HEK293 (cell line): Measurements from ENCODE around the gene KIRREL3.

Source experiments
- OVOL3 ChIP-seq: fragments of 450-650 bp; formaldehyde crosslinking; IDR thresholded peaks from 2 replicates; pipeline ENCODE4 v1.5.1; 2016; ENCODE audit warnings: missing biosample characterization, missing genetic modification characterization
- ZBTB17 ChIP-seq: fragments of 450-650 bp; formaldehyde crosslinking; IDR thresholded peaks from 2 replicates; pipeline ENCODE4 v1.5.1; 2016; ENCODE audit warnings: missing biosample characterization, missing genetic modification characterization
- ZNF140 ChIP-seq: fragments of 450-650 bp; formaldehyde crosslinking; IDR thresholded peaks from 2 replicates; pipeline ENCODE4 v1.5.1; 2016; ENCODE audit warnings: missing biosample characterization, missing genetic modification characterization
- ZNF202 ChIP-seq: fragments of 450-650 bp; formaldehyde crosslinking; IDR thresholded peaks from 2 replicates; pipeline ENCODE4 v1.5.1; 2016; ENCODE audit warnings: missing biosample characterization, missing genetic modification characterization, borderline replicate concordance
- ZNF510 ChIP-seq: fragments of 450-650 bp; formaldehyde crosslinking; IDR thresholded peaks from 2 replicates; pipeline ENCODE4 v1.5.1; 2018; ENCODE audit warnings: mild to moderate bottlenecking, missing genetic modification characterization, missing biosample characterization; ENCODE audit not compliant: insufficient replicate concordance
- ZNF521 ChIP-seq: fragments of 450-650 bp; formaldehyde crosslinking; IDR thresholded peaks from 2 replicates; pipeline ENCODE4 v1.5.1; 2017; ENCODE audit warnings: missing biosample characterization, mild to moderate bottlenecking, missing genetic modification characterization
- ZNF670 ChIP-seq: fragments of 450-650 bp; formaldehyde crosslinking; IDR thresholded peaks from 2 replicates; pipeline ENCODE4 v1.5.1; 2016; ENCODE audit warnings: missing biosample characterization, missing genetic modification characterization, low read depth
- TF ChIP-seq, protein P1 (sequence below): fragments of 450-650 bp; formaldehyde crosslinking; IDR thresholded peaks from 2 replicates; pipeline ENCODE4 v1.5.1; 2017; ENCODE audit warnings: missing biosample characterization, missing genetic modification characterization
- TF ChIP-seq, protein P2 (sequence below): sonication (generic); formaldehyde crosslinking; IDR thresholded peaks from 2 replicates; pipeline ENCODE4 v1.8.1; 2022; ENCODE audit warnings: mild to moderate bottlenecking, moderate library complexity, missing genetic modification reagents
- TF ChIP-seq, protein P3 (sequence below): IDR thresholded peaks from 2 replicates; pipeline ENCODE4 v1.6.1; 2011; ENCODE audit warnings: mild to moderate bottlenecking, low read depth, low read length, borderline replicate concordance
- TF ChIP-seq, protein P4 (sequence below): fragments of 450-650 bp; formaldehyde crosslinking; IDR thresholded peaks from 2 replicates; pipeline ENCODE4 v1.5.1; 2016; ENCODE audit warnings: missing biosample characterization, missing genetic modification characterization

DNA sequence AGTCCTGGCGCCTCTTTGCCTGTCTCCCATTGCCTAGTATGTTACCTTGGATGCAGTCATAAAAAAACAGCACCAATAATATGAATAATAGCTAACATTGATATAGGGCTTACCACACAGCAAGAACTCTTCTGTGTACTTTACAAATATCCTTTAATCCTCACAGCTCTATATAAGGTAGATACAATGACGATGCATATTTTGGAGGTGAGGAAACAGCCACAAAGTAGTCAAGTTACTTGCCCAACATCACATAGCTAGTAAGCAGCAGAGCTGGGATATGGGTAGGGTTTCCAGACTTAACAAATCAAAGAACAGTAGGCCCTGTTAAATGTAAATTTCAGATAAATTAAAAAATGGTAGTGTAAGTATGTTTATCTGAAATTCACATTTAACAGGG, 516.3 kb downstream of the KIRREL3 start:
- TF ChIP-seq, protein P1, sequence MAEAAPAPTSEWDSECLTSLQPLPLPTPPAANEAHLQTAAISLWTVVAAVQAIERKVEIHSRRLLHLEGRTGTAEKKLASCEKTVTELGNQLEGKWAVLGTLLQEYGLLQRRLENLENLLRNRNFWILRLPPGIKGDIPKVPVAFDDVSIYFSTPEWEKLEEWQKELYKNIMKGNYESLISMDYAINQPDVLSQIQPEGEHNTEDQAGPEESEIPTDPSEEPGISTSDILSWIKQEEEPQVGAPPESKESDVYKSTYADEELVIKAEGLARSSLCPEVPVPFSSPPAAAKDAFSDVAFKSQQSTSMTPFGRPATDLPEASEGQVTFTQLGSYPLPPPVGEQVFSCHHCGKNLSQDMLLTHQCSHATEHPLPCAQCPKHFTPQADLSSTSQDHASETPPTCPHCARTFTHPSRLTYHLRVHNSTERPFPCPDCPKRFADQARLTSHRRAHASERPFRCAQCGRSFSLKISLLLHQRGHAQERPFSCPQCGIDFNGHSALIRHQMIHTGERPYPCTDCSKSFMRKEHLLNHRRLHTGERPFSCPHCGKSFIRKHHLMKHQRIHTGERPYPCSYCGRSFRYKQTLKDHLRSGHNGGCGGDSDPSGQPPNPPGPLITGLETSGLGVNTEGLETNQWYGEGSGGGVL (tag by site-specific recombination), result no peak
- TF ChIP-seq, protein P2, sequence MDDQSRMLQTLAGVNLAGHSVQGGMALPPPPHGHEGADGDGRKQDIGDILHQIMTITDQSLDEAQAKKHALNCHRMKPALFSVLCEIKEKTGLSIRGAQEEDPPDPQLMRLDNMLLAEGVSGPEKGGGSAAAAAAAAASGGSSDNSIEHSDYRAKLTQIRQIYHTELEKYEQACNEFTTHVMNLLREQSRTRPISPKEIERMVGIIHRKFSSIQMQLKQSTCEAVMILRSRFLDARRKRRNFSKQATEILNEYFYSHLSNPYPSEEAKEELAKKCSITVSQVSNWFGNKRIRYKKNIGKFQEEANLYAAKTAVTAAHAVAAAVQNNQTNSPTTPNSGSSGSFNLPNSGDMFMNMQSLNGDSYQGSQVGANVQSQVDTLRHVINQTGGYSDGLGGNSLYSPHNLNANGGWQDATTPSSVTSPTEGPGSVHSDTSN (CRISPR knock-in tag), result no peak
- TF ChIP-seq OVOL3, result no peak
- TF ChIP-seq ZBTB17, result no peak
- TF ChIP-seq ZNF521 (tag by site-specific recombination), result no peak
- TF ChIP-seq, protein P3, sequence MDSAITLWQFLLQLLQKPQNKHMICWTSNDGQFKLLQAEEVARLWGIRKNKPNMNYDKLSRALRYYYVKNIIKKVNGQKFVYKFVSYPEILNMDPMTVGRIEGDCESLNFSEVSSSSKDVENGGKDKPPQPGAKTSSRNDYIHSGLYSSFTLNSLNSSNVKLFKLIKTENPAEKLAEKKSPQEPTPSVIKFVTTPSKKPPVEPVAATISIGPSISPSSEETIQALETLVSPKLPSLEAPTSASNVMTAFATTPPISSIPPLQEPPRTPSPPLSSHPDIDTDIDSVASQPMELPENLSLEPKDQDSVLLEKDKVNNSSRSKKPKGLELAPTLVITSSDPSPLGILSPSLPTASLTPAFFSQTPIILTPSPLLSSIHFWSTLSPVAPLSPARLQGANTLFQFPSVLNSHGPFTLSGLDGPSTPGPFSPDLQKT, result no peak
- TF ChIP-seq ZNF510, result no peak
- TF ChIP-seq, protein P4, sequence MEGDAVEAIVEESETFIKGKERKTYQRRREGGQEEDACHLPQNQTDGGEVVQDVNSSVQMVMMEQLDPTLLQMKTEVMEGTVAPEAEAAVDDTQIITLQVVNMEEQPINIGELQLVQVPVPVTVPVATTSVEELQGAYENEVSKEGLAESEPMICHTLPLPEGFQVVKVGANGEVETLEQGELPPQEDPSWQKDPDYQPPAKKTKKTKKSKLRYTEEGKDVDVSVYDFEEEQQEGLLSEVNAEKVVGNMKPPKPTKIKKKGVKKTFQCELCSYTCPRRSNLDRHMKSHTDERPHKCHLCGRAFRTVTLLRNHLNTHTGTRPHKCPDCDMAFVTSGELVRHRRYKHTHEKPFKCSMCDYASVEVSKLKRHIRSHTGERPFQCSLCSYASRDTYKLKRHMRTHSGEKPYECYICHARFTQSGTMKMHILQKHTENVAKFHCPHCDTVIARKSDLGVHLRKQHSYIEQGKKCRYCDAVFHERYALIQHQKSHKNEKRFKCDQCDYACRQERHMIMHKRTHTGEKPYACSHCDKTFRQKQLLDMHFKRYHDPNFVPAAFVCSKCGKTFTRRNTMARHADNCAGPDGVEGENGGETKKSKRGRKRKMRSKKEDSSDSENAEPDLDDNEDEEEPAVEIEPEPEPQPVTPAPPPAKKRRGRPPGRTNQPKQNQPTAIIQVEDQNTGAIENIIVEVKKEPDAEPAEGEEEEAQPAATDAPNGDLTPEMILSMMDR (tag by site-specific recombination), result no peak
- TF ChIP-seq ZNF670 (tag by site-specific recombination), result no peak
- TF ChIP-seq ZNF140 (tag by site-specific recombination), result no peak
- no peak for TF ChIP-seq ZNF202
